Measurements from ENCODE around the gene OR1L8. TPM values are rescaled to one million over a fixed set of nuclear protein-coding genes. Genes with fewer than 3 reads are reported as not detected.
"Not testable (repeated sequence)": the region's sequence is repeated elsewhere in the genome, so short reads cannot be mapped to it uniquely, and the experiment has no call there.

OR1L8 gene
- total RNA-seq (under 1 TPM in 1 of 4 donors, not detected in 3; 0.33 TPM), polyA plus RNA-seq (not detected)

GRCh38 chr9:122583284-122583683, at the start of gene OR1L8:
Gene OR1L8 (minus strand): TSS chr9:122583384. CDS start chr9:122568477, 14,907 bp downstream.
- H3K4me1 ChIP-seq; H3K27ac ChIP-seq; H3K27me3 ChIP-seq; H3K36me3 ChIP-seq; DNase-seq; H3K4me3 ChIP-seq; H3K9me3 ChIP-seq; intact Hi-C loops (cut with DNase I): not testable (repeated sequence)
- WGBS, 2 donors: 90 to 93% methylated on average over 8 of the region's 8 CpGs

- Histone ChIP-seq H3K27me3 (no peaks in the 10 kb centered on the region), H3K36me3 (no peaks in the 10 kb centered on the region), H3K4me3 (no peak overlapping the region), H3K27ac (no peak overlapping the region), H3K9me3 (no peaks in the 10 kb centered on the region), H3K4me1 (no peaks in the 10 kb centered on the region)
- WGBS, 2 donors: 74 to 76% methylated on average over 7 of the region's 7 CpGs
- intact Hi-C loops (cut with DNase I): no loop called here
- no peak for DNase-seq
- TF ChIP-seq POLR2AphosphoS5 (IDR thresholded peaks at IDR 0.05) (no peak), POLR2A (IDR thresholded peaks at IDR 0.05) (no peak), CTCF (IDR thresholded peaks at IDR 0.05) (no peak), EP300 (IDR thresholded peaks at IDR 0.05) (no peak)
These were observed 36.8 kb upstream of the OR1L8 start for GRCh38 chr9:122619996-122620395.

- no peak for DNase-seq
- Histone ChIP-seq H3K27ac (no peak within 1 kb of the TSS), H3K27me3 (no peaks in the 10 kb centered on the region), H3K4me1 (no peaks in the 10 kb centered on the region), H3K36me3 (no peaks in the 10 kb centered on the region), H3K9me3 (no peaks in the 10 kb centered on the region), H3K4me3 (no peak within 1 kb of the TSS)
- intact Hi-C loops (cut with DNase I): no loop called here
- TF ChIP-seq EP300 (IDR thresholded peaks at IDR 0.05): no peak
- no peak for TF ChIP-seq CTCF (IDR thresholded peaks at IDR 0.05)
- TF ChIP-seq POLR2AphosphoS5 (IDR thresholded peaks at IDR 0.05): no peak
- TF ChIP-seq POLR2A (IDR thresholded peaks at IDR 0.05): no peak
- 88 to 91% methylated on average over 1 of the region's 1 CpG for WGBS, 2 donors
These were observed 31.2 kb upstream of the OR1L8 start, which contains the start of gene OR1Q1 for GRCh38 chr9:122614362-122614761. Gene OR1Q1 (plus strand): TSS chr9:122614738. CDS start chr9:122614738, 0 bp downstream.

GRCh38 chr9:122609804-122610203, 26.6 kb upstream of the OR1L8 start:
- DNase-seq: no peak
- no peaks in the 10 kb centered on the region for H3K36me3 ChIP-seq
- no peak for TF ChIP-seq EP300 (IDR thresholded peaks at IDR 0.05)
- TF ChIP-seq CTCF (IDR thresholded peaks at IDR 0.05): no peak
- no peak for TF ChIP-seq POLR2A (IDR thresholded peaks at IDR 0.05)
- no peak for TF ChIP-seq POLR2AphosphoS5 (IDR thresholded peaks at IDR 0.05)
- H3K4me1 ChIP-seq: no peaks in the 10 kb centered on the region
- no peaks in the 10 kb centered on the region for H3K27me3 ChIP-seq
- no peak overlapping the region for H3K4me3 ChIP-seq
- 78 to 82% methylated on average over 4 of the region's 4 CpGs for whole genome bisulfite sequencing, 2 donors
- no peak overlapping the region for H3K27ac ChIP-seq
- intact Hi-C loops (cut with DNase I): no loop called here
- H3K9me3 ChIP-seq: no peaks in the 10 kb centered on the region

- Histone ChIP-seq H3K27ac (no peak overlapping the region), H3K4me1 (no peaks in the 10 kb centered on the region), H3K4me3 (no peak overlapping the region), H3K36me3 (no peaks in the 10 kb centered on the region), H3K9me3 (peaks cover 0 to 3% (median 0%) of the 10 kb centered on the region in 4 donors), H3K27me3 (no peaks in the 10 kb centered on the region)
- no peak for DNase-seq
- intact Hi-C loops (cut with DNase I): no loop called here
- TF ChIP-seq EP300 (IDR thresholded peaks at IDR 0.05): no peak
- no peak for TF ChIP-seq POLR2A (IDR thresholded peaks at IDR 0.05)
- TF ChIP-seq POLR2AphosphoS5 (IDR thresholded peaks at IDR 0.05): no peak
- no peak for TF ChIP-seq CTCF (IDR thresholded peaks at IDR 0.05)
- 82 to 89% methylated on average over 1 of the region's 1 CpG for WGBS, 2 donors
These were observed 23.4 kb upstream of the OR1L8 start for GRCh38 chr9:122606587-122606986.
